ENCODE measurements around the gene CEMP1. TPM values are rescaled to one million over a fixed set of nuclear protein-coding genes. Genes with fewer than 3 reads are reported as not detected.
"Not testable (repeated sequence)": the region's sequence is repeated elsewhere in the genome, so short reads cannot be mapped to it uniquely, and the experiment has no call there.

Gene CEMP1
- total RNA-seq, result not detected
- long read RNA-seq, result 0 reads

DNA sequence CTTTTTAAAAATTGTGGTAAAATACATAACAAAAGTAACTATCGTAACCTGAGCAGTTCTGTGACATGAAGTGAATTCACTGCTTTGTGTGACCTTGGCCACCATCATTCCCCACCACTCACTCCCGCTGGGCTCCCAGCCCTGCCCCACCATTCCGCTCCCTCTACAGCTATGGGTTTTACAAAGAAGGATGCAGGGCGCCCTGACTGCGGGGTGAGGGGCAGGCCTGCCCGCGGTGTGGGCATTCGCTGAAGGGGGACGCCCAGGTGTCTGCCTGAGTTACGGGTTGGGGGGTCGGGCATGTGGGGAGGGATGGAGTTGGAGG, at the start of gene CEMP1:
Gene CEMP1, minus strand, starts transcription at position 38 of the 325 bp plus-strand sequence. CDS start 335 bp downstream, outside the sequence.
- intact Hi-C loops (cut with micrococcal nuclease), result no loop called here
- no peaks in the 10 kb centered on the region for H3K27me3 ChIP-seq (ENCODE audit: low read depth)
- TF ChIP-seq, protein P1, sequence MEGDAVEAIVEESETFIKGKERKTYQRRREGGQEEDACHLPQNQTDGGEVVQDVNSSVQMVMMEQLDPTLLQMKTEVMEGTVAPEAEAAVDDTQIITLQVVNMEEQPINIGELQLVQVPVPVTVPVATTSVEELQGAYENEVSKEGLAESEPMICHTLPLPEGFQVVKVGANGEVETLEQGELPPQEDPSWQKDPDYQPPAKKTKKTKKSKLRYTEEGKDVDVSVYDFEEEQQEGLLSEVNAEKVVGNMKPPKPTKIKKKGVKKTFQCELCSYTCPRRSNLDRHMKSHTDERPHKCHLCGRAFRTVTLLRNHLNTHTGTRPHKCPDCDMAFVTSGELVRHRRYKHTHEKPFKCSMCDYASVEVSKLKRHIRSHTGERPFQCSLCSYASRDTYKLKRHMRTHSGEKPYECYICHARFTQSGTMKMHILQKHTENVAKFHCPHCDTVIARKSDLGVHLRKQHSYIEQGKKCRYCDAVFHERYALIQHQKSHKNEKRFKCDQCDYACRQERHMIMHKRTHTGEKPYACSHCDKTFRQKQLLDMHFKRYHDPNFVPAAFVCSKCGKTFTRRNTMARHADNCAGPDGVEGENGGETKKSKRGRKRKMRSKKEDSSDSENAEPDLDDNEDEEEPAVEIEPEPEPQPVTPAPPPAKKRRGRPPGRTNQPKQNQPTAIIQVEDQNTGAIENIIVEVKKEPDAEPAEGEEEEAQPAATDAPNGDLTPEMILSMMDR (IDR thresholded peaks at IDR 0.05; ENCODE audit: borderline replicate concordance), result no peak
- peak within 1 kb of the TSS; percentile 88 for H3K27ac ChIP-seq (replicated peaks)
- H3K36me3 ChIP-seq, result peaks cover 26% of the 10 kb centered on the region
- peak within 1 kb of the TSS; percentile 72 for H3K4me3 ChIP-seq
- H3K4me1 ChIP-seq, result peaks cover 22% of the 10 kb centered on the region
- H3K9me3 ChIP-seq (replicated peaks), result no peaks in the 10 kb centered on the region
- DNase-seq, result no peak

DNA sequence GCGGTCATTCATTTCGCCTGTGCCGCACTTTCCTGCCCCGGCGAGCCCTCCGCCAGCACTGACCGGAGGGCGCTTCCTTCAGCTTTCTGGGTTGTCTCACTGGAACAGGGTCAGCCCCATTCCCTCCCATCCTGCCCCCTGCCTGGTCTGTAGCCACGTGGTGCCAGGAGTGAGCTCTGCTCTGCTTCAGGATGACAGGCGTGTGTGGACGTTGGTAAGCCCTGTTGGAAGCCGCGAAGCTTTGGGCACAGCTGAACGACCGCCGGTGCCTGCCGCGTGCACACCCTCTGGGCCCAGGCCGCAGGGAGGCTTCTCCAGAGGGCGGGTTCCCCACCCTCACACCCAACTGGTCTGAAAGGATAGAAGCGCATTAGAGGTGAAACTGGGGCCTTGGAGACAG, 49.6 kb upstream of the CEMP1 start:
- H3K27ac ChIP-seq (replicated peaks); H3K27me3 ChIP-seq (ENCODE audit: low read depth); H3K9me3 ChIP-seq (replicated peaks); H3K36me3 ChIP-seq; H3K4me3 ChIP-seq; intact Hi-C loops (cut with micrococcal nuclease); DNase-seq: not testable (repeated sequence)
- peaks cover 12% of the 10 kb centered on the region for H3K4me1 ChIP-seq

DNA sequence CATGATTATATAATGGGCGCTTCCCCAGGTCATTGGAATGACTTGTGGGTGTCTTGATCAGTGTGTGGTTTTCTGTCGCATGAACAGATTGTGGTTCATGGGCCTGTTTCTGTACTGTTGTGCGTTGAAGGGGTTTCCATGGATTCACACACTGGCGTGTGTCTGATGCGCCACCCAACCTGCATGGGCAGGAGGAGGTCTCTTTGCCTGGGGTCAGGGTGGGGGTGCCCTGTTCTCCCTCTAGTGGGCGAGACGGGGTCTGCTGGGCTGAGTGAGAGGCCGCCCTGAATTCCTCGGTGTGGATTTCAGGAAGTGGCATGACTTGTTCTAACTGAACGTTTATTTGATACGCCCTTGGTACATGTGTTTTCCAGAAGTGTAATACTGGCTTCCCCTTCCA, 48.9 kb upstream of the CEMP1 start:
- H3K9me3 ChIP-seq (replicated peaks); H3K27me3 ChIP-seq (ENCODE audit: low read depth); DNase-seq; H3K36me3 ChIP-seq; H3K4me1 ChIP-seq; intact Hi-C loops (cut with micrococcal nuclease); H3K4me3 ChIP-seq; H3K27ac ChIP-seq (replicated peaks): not testable (repeated sequence)

DNA sequence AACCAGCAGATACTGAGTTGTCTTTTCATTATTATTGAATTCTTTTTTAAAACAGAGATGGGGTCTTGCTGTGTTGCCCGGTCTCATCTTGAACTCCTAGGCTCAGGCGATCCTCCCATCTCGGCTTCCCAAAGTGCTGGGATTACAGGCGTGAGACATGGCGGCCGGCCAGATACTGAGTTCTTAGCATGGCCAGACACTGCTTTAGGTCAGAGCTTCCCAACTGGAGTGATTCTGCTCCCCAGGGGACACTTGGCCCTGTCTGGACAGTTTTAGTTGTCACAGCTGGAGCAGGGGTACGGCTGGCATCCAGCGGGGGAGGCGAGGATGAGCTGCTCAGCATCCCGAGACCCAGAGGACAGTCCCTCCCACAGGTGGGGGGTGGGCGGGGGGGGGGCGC, 47.7 kb upstream of the CEMP1 start:
- H3K27me3 ChIP-seq (ENCODE audit: low read depth); H3K4me3 ChIP-seq; H3K27ac ChIP-seq (replicated peaks); intact Hi-C loops (cut with micrococcal nuclease); H3K4me1 ChIP-seq; DNase-seq; H3K9me3 ChIP-seq (replicated peaks); H3K36me3 ChIP-seq: not testable (repeated sequence)

DNA sequence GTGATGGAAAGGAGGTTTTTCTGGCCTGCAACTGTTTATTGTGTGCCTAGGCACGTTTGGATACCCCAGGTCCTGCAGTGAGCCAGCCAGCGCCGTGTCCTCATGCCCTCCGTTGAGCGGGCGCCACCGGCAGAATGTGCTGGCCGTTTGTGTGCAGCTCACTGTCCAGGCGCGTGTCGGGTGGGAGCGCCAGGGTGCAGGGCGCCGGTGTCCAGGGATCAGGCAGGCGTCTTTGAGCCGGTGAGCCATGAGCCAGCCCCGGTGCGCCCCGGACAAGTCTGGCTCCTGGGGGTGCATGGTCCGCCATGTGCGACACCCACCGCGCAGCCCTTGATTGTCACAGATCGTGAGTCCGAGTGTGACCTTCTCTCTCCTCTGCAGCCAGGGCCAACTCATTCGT, 45.8 kb upstream of the CEMP1 start:
- H3K4me3 ChIP-seq; intact Hi-C loops (cut with micrococcal nuclease); DNase-seq; H3K9me3 ChIP-seq (replicated peaks); H3K36me3 ChIP-seq; H3K4me1 ChIP-seq; H3K27ac ChIP-seq (replicated peaks); H3K27me3 ChIP-seq (ENCODE audit: low read depth): not testable (repeated sequence)

DNA sequence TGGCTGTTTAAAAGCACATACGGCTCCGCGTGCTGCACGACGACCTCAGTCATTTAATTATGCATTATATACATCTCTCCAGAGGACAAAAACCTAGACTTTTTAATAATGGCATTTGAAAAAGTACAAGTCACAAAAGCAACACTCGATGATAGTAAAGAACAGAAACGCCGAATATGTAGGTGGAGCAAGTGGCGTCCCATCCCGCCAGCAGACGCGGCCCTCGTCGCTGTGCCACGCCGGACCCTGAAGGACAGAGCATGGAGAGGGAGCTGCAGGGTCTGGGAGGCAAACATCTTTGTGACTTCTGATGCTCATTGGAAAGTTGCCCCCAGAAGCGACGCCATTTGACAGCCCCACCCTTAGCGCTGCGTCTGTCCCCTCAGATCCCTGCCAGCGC, 44.6 kb upstream of the CEMP1 start:
- H3K4me1 ChIP-seq; DNase-seq; H3K36me3 ChIP-seq; H3K4me3 ChIP-seq; intact Hi-C loops (cut with micrococcal nuclease); H3K9me3 ChIP-seq (replicated peaks); H3K27me3 ChIP-seq (ENCODE audit: low read depth); H3K27ac ChIP-seq (replicated peaks): not testable (repeated sequence)

- intact Hi-C loops (cut with micrococcal nuclease); H3K9me3 ChIP-seq (replicated peaks); H3K4me1 ChIP-seq; DNase-seq; H3K4me3 ChIP-seq; H3K27me3 ChIP-seq (ENCODE audit: low read depth); H3K27ac ChIP-seq (replicated peaks); H3K36me3 ChIP-seq: not testable (repeated sequence)
These were observed 41.5 kb upstream of the CEMP1 start for GRCh38 chr16:2572704-2573103.

- H3K4me3 ChIP-seq; intact Hi-C loops (cut with micrococcal nuclease); H3K36me3 ChIP-seq; DNase-seq; H3K27ac ChIP-seq (replicated peaks); H3K9me3 ChIP-seq (replicated peaks); H3K27me3 ChIP-seq (ENCODE audit: low read depth); H3K4me1 ChIP-seq: not testable (repeated sequence)
These were observed 37.4 kb upstream of the CEMP1 start for GRCh38 chr16:2568573-2568972.

DNA sequence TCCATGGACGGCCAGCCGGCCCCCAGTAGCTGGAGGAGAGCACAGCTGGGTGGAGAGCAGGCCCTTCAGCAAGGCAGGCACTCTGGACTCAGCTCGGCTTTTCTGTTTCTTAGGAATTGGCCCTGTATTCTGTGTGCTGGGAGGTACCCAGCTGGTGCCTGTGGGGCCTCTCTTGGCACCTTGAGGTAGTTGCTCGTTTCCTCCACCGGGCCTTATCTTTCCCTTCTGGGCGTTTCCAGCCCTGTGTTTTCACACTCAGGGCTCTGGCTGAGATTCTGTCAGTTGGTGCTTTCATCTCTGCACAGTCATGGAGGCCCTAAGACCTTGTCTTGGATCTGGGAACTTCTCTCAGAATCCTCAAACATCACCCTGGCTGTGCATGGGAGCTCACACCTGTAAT, 36.3 kb upstream of the CEMP1 start:
- H3K27ac ChIP-seq (replicated peaks); H3K4me3 ChIP-seq; H3K9me3 ChIP-seq (replicated peaks); H3K36me3 ChIP-seq; H3K4me1 ChIP-seq; H3K27me3 ChIP-seq (ENCODE audit: low read depth); intact Hi-C loops (cut with micrococcal nuclease); DNase-seq: not testable (repeated sequence)

GRCh38 chr16:2560798-2561133, 29.6 kb upstream of the CEMP1 start:
- H3K27me3 ChIP-seq (ENCODE audit: low read depth); H3K4me1 ChIP-seq; H3K36me3 ChIP-seq; H3K27ac ChIP-seq (replicated peaks); intact Hi-C loops (cut with micrococcal nuclease); H3K9me3 ChIP-seq (replicated peaks); H3K4me3 ChIP-seq: not testable (repeated sequence)
- TF ChIP-seq, protein P1 (IDR thresholded peaks at IDR 0.05; ENCODE audit: borderline replicate concordance), result peak; percentile 52
- DNase-seq, result peak; percentile 69

DNA sequence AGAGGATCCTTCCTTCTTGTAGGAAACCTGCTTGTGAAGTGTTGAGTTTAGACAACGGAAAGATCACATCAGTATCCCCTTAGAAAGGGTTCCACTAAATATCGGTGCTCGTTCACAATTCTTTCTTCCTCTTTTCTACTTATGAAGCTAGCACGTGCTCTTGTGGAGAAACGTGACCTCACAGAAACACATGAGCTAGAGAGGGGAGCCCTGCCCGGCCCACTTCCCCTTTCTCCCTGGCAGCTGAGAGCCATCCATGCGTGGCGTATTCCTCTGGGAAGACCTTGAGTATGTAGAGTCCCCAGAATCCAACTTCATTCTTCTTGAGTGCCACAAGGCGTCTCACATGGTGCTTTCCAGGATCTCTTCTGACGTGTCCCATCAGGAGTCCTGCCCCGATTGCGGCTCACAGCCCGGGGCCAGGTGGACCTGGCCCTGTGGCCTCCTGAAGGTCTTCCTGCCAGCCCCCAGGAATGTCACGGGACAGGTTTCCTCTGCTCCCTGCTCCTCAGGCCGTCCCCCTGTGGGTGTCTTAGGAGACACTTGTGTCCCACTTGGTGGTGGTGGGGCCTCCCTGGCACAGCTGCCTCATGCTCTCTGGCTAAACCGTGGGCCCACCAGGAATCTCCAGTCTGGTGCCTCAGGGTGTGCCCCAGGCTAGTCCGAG, 29.1 kb upstream of the CEMP1 start:
- H3K9me3 ChIP-seq (replicated peaks); H3K27ac ChIP-seq (replicated peaks); DNase-seq; H3K36me3 ChIP-seq; H3K27me3 ChIP-seq (ENCODE audit: low read depth); H3K4me1 ChIP-seq; H3K4me3 ChIP-seq; intact Hi-C loops (cut with micrococcal nuclease): not testable (repeated sequence)

- not testable (repeated sequence) for H3K36me3 ChIP-seq
These were observed 25.9 kb upstream of the CEMP1 start for GRCh38 chr16:2557150-2557549.

More at GRCh38 chr16:2557150-2557549, 25.9 kb upstream of the CEMP1 start:
- H3K4me3 ChIP-seq; intact Hi-C loops (cut with micrococcal nuclease); H3K9me3 ChIP-seq (replicated peaks); H3K27ac ChIP-seq (replicated peaks); DNase-seq; H3K27me3 ChIP-seq (ENCODE audit: low read depth); H3K4me1 ChIP-seq: not testable (repeated sequence)

Data from left ventricle myocardium inferior (tissue), 1 donor.